H9 (cell line): Measurements from ENCODE around the gene FAM171A1. TPM values are rescaled to one million over a fixed set of nuclear protein-coding genes. Genes with fewer than 3 reads are reported as not detected.

Experiments used
- DNase-seq: peaks from one replicate; pipeline ENCODE4 v3.0.0-alpha.2; 2017
- H2AFZ ChIP-seq: one replicate; pipeline ENCODE4 v1.6.1; 2013; ENCODE audit warnings: mild to moderate bottlenecking, low read length, control low read depth, moderate library complexity
- H2AK5ac ChIP-seq: 2 replicates; pipeline ENCODE4 v1.6.1; 2013; ENCODE audit warnings: low read length, control low read depth, mixed read lengths; ENCODE audit not compliant: insufficient read length
- H2BK120ac ChIP-seq: one replicate; pipeline ENCODE4 v1.6.1; 2013; ENCODE audit warnings: low read depth, mild to moderate bottlenecking, low read length, control low read depth, inconsistent platforms; ENCODE audit not compliant: poor library complexity, severe bottlenecking
- H2BK12ac ChIP-seq: 2 replicates; pipeline ENCODE4 v1.6.1; 2013; ENCODE audit warnings: low read length, control low read depth, mixed read lengths, low read depth; ENCODE audit not compliant: insufficient read length
- H2BK15ac ChIP-seq: 2 replicates; pipeline ENCODE4 v1.6.1; 2013; ENCODE audit warnings: low read depth, low read length, control low read depth
- H2BK20ac ChIP-seq: one replicate; pipeline ENCODE4 v1.6.1; 2013; ENCODE audit warnings: low read depth, mild to moderate bottlenecking, low read length, control low read depth, inconsistent platforms; ENCODE audit not compliant: poor library complexity, severe bottlenecking
- H2BK5ac ChIP-seq: 2 replicates; pipeline ENCODE4 v1.6.1; 2013; ENCODE audit warnings: low read length, control low read depth, mixed read lengths; ENCODE audit not compliant: insufficient read length
- H3K14ac ChIP-seq: 2 replicates; pipeline ENCODE4 v1.6.1; 2013; ENCODE audit warnings: low read length, control low read depth; ENCODE audit not compliant: insufficient read depth
- H3K18ac ChIP-seq: 2 replicates; pipeline ENCODE4 v1.6.1; 2013; ENCODE audit warnings: low read depth, mild to moderate bottlenecking, mixed read lengths, low read length, control low read depth; ENCODE audit not compliant: insufficient read length
- H3K23ac ChIP-seq: 2 replicates; pipeline ENCODE4 v1.6.1; 2013; ENCODE audit warnings: low read length, control low read depth, mixed read lengths, low read depth; ENCODE audit not compliant: insufficient read length
- H3K23me2 ChIP-seq: 2 replicates; pipeline ENCODE4 v1.6.1; 2013; ENCODE audit warnings: low read depth, mild to moderate bottlenecking, mixed read lengths, low read length, control low read depth; ENCODE audit not compliant: insufficient read length, poor library complexity, severe bottlenecking
- H3K27ac ChIP-seq: 2 replicates; pipeline ENCODE4 v1.5.1; 2013; ENCODE audit warnings: low read length, control low read depth, mixed read lengths, low read depth; ENCODE audit not compliant: insufficient read length
- H3K27me3 ChIP-seq: 2 replicates; pipeline ENCODE4 v1.6.1; 2013; ENCODE audit warnings: low read length, control low read depth, inconsistent platforms; ENCODE audit not compliant: insufficient read depth
- H3K4ac ChIP-seq: 2 replicates; pipeline ENCODE4 v1.6.1; 2013; ENCODE audit warnings: low read depth, mild to moderate bottlenecking, control low read depth, inconsistent platforms, low read length, moderate library complexity
- H3K4me1 ChIP-seq: 2 replicates; pipeline ENCODE4 v1.6.1; 2013; ENCODE audit warnings: low read length, control low read depth, inconsistent platforms; ENCODE audit not compliant: insufficient read depth
- H3K4me2 ChIP-seq: 2 replicates; pipeline ENCODE4 v1.6.1; 2013; ENCODE audit warnings: low read length, control low read depth, mixed read lengths; ENCODE audit not compliant: insufficient read length, insufficient read depth
- H3K56ac ChIP-seq: 2 replicates; pipeline ENCODE4 v1.6.1; 2013; ENCODE audit warnings: low read depth, mild to moderate bottlenecking, mixed read lengths, low read length, control low read depth; ENCODE audit not compliant: insufficient read length
- H3K79me1 ChIP-seq: 2 replicates; pipeline ENCODE4 v1.6.1; 2013; ENCODE audit warnings: low read depth, mild to moderate bottlenecking, moderate library complexity, low read length, control low read depth, inconsistent platforms; ENCODE audit not compliant: insufficient read depth, poor library complexity, severe bottlenecking
- H3K79me2 ChIP-seq: 2 replicates; pipeline ENCODE4 v1.6.1; 2013; ENCODE audit warnings: low read length, control low read depth, inconsistent platforms; ENCODE audit not compliant: insufficient read depth
- H3K9ac ChIP-seq: 2 replicates; pipeline ENCODE4 v1.6.1; 2013; ENCODE audit warnings: low read length, control low read depth, mixed read lengths; ENCODE audit not compliant: insufficient read length; ENCODE audit errors: extremely low read depth
- H3K9me3 ChIP-seq: one replicate; pipeline ENCODE4 v1.6.1; 2013; ENCODE audit warnings: low read depth, low read length, inconsistent platforms; ENCODE audit not compliant: control insufficient read depth
- H3T11ph ChIP-seq: one replicate; pipeline ENCODE4 v1.6.1; 2013; ENCODE audit warnings: mild to moderate bottlenecking, low read length, control low read depth, inconsistent platforms
- H4K20me1 ChIP-seq: one replicate; pipeline ENCODE4 v1.6.1; 2013; ENCODE audit not compliant: control insufficient read depth, insufficient read length, insufficient read depth
- H4K5ac ChIP-seq: 2 replicates; pipeline ENCODE4 v1.6.1; 2013; ENCODE audit warnings: low read depth, mild to moderate bottlenecking, mixed read lengths, low read length, control low read depth; ENCODE audit not compliant: insufficient read length
- H4K8ac ChIP-seq: replicated peaks from 2 replicates; pipeline ENCODE4 v1.6.1; 2013; ENCODE audit warnings: low read length, control low read depth, mixed read lengths, low read depth; ENCODE audit not compliant: insufficient read length
- H4K91ac ChIP-seq: 2 replicates; pipeline ENCODE4 v1.6.1; 2013; ENCODE audit warnings: low read depth, mild to moderate bottlenecking, moderate library complexity, mixed read lengths, low read length, control low read depth; ENCODE audit not compliant: insufficient read length
- H3K27ac Mint-ChIP-seq, 3 experiments: 2 replicates in 2 of 3; 3 replicates in 1 of 3; pipeline ENCODE4 v1.8.0; 2020 to 2021; ENCODE audit warnings: mixed read lengths in 3 of 3, mild to moderate bottlenecking in 1 of 3, moderate library complexity in 1 of 3
- H3K27me3 Mint-ChIP-seq: 2 replicates; pipeline ENCODE4 v1.8.0; 2021; ENCODE audit warnings: low read depth, mild to moderate bottlenecking, moderate library complexity, mixed read lengths
- H3K36me3 Mint-ChIP-seq, 3 experiments: 2 replicates in 2 of 3; 3 replicates in 1 of 3; pipeline ENCODE4 v1.8.0; 2020 to 2021; ENCODE audit warnings: low read depth in 3 of 3, mixed read lengths in 3 of 3; ENCODE audit not compliant: insufficient read depth in 1 of 3
- H3K4me1 Mint-ChIP-seq, 2 experiments: 2 replicates each; pipeline ENCODE4 v1.8.0; 2020; ENCODE audit warnings: mixed read lengths in 2 of 2
- H3K4me3 Mint-ChIP-seq, 2 experiments: 2 replicates in 1 of 2; 3 replicates in 1 of 2; pipeline ENCODE4 v1.8.0; 2020 to 2021; ENCODE audit warnings: mild to moderate bottlenecking in 2 of 2, mixed read lengths in 2 of 2, moderate library complexity in 1 of 2
- H3K9me3 Mint-ChIP-seq, 2 experiments: 2 replicates in 1 of 2; 3 replicates in 1 of 2; pipeline ENCODE4 v1.8.0; 2020; ENCODE audit warnings: mild to moderate bottlenecking in 2 of 2, mixed read lengths in 2 of 2, moderate library complexity in 1 of 2
- CTCF ChIP-seq: fragments of 200-600 bp; sonication (generic); conservative IDR thresholded peaks from 3 replicates; pipeline ENCODE4 v1.8.0; 2021; ENCODE audit warnings: antibody characterized with exemption, mild to moderate bottlenecking
- WGBS: extraction: QIAGEN DNeasy Blood & Tissue Kit; methylation state at CpG from one replicate; pipeline ENCODE4 v1.1.7; 2013; ENCODE audit warnings: missing lambda C conversion rate, low lambda C conversion rate, mixed read lengths; ENCODE audit not compliant: insufficient read length; ENCODE audit errors: extremely low coverage; 5-methylcytosine and 5-hydroxymethylcytosine counted together
- total RNA-seq: library from RNA; stranded (reverse); gene quantifications from 2 replicates; pipeline ENCODE4 v1.2.1, GENCODE V29; 2021

FAM171A1 gene
- total RNA-seq, 1 experiment from 2014 or later, result 37.4 TPM

GRCh38 chr10:15393139-15393825 is 22.2 kb upstream of the FAM171A1 start:
- H4K8ac ChIP-seq, result no peak overlapping the region
- H2BK12ac ChIP-seq, result no peak overlapping the region
- Mint-ChIP-seq H3K27ac (no peak overlapping the region), H3K36me3 (no peaks in the 10 kb centered on the region), H3K4me3 (no peak overlapping the region), H3K27me3 (peaks cover 1% of the 10 kb centered on the region; the same call in 1 of the 2 replicates), H3K4me1 (no peaks in the 10 kb centered on the region), H3K9me3 (no peaks in the 10 kb centered on the region)
- DNase-seq, result no peak
- H3K14ac ChIP-seq, result no peak overlapping the region
- no peak overlapping the region for H2BK15ac ChIP-seq
- H3K79me1 ChIP-seq, result no peaks in the 10 kb centered on the region
- no peak overlapping the region for H2BK120ac ChIP-seq
- no peaks in the 10 kb centered on the region for H3K4me1 ChIP-seq
- H3K18ac ChIP-seq, result no peak overlapping the region
- H2AFZ ChIP-seq, result no peak overlapping the region
- H3K27me3 ChIP-seq, result no peaks in the 10 kb centered on the region
- H3K9me3 ChIP-seq, result no peaks in the 10 kb centered on the region
- H3K27ac ChIP-seq, result no peak overlapping the region
- H3K56ac ChIP-seq, result no peak overlapping the region
- H2BK5ac ChIP-seq, result no peak overlapping the region
- H3K79me2 ChIP-seq, result no peaks in the 10 kb centered on the region
- H4K91ac ChIP-seq, result no peak overlapping the region
- no peak overlapping the region for H3K23ac ChIP-seq
- no peak overlapping the region for H3K4ac ChIP-seq
- no peak overlapping the region for H2BK20ac ChIP-seq
- H3K4me2 ChIP-seq, result no peak overlapping the region
- no peaks in the 10 kb centered on the region for H3K23me2 ChIP-seq
- H2AK5ac ChIP-seq, result no peak overlapping the region
- H3K9ac ChIP-seq, result no peak overlapping the region
- WGBS, result no CpG with 5 or more reads among the region's 4 CpGs
- no peak for TF ChIP-seq CTCF
- no peaks in the 10 kb centered on the region for H4K20me1 ChIP-seq
- no peak overlapping the region for H3T11ph ChIP-seq
- no peak overlapping the region for H4K5ac ChIP-seq
